Left lung (tissue), 10 donors: ENCODE data around the gene PCYOX1L. TPM values are rescaled to one million over a fixed set of nuclear protein-coding genes. Genes with fewer than 3 reads are reported as not detected.

Source experiments
- ATAC-seq: fragments of 200-7000 bp; cut with Tn5 transposase; one replicate; pipeline ENCODE4 v1.9.1; 2020; ENCODE audit warnings: moderate library complexity
- DNase-seq, 4 donors: peaks; one replicate each; pipeline ENCODE4 v3.0.0-alpha.2; 2013 to 2020
- H3K27ac ChIP-seq, 2 donors: fragments of 200-600 bp; sonication (generic) in 1 of 2; one replicate each; pipeline versions ENCODE4 v1.5.0 to v1.8.0; 2020 to 2021
- H3K27me3 ChIP-seq, 2 donors: fragments of 200-600 bp; sonication (generic) in 1 of 2; one replicate each; pipeline versions ENCODE4 v1.5.0 to v1.8.0; 2020 to 2021
- H3K36me3 ChIP-seq, 2 donors: fragments of 200-600 bp; sonication (generic) in 1 of 2; one replicate each; pipeline versions ENCODE4 v1.5.0 to v1.8.0; 2020 to 2021
- H3K4me1 ChIP-seq, 2 donors: fragments of 200-600 bp; one replicate each; pipeline ENCODE4 v1.8.0; 2021
- H3K4me3 ChIP-seq, 2 donors: fragments of 200-600 bp; sonication (generic) in 1 of 2; one replicate each; pipeline versions ENCODE4 v1.5.0 to v1.8.0; 2020 to 2021; ENCODE audit warnings: mild to moderate bottlenecking in 1 of 2
- H3K9me3 ChIP-seq, 2 donors: fragments of 200-600 bp; sonication (generic) in 1 of 2; one replicate each; pipeline versions ENCODE4 v1.5.0 to v1.8.0; 2020 to 2021
- CTCF ChIP-seq, 2 donors: fragments of 200-600 bp; sonication (generic) in 1 of 2; IDR thresholded peaks; one replicate each; pipeline versions ENCODE4 v1.5.0 to v1.8.0; 2021; ENCODE audit warnings: antibody characterized with exemption in 2 of 2
- intact Hi-C, 2 donors: fragments of 100-400 bp; cut with DNase I; formaldehyde crosslinking; loops; one replicate each; pipeline versions ENCODE4 v1.11.2 to v1.14.2; 2022
- polyA plus RNA-seq, 6 donors: library from polyadenylated mRNA; unstranded; fragments of 120-200 nt; gene quantifications; one replicate each; pipeline ENCODE4 v1.2.1, GENCODE V29; 2013; ENCODE audit not compliant: insufficient read length in 6 of 6
- total RNA-seq, 2 donors: library from RNA; stranded (reverse); fragmentation: NEBNext Ultra II Directional; extraction: Animal tissue kit (Norgen Biotek cat#: 25700); gene quantifications; one replicate each; pipeline ENCODE4 v1.2.1, GENCODE V29; 2021
- donor health status: DM: no; HTN: yes; CAD: no.
- donor health status: DM: no; HTN: no; CAD: no.

The PCYOX1L gene
- total and polyA plus RNA-seq, 8 donors: 9.0 to 17.9 (median 15.8) TPM

DNA sequence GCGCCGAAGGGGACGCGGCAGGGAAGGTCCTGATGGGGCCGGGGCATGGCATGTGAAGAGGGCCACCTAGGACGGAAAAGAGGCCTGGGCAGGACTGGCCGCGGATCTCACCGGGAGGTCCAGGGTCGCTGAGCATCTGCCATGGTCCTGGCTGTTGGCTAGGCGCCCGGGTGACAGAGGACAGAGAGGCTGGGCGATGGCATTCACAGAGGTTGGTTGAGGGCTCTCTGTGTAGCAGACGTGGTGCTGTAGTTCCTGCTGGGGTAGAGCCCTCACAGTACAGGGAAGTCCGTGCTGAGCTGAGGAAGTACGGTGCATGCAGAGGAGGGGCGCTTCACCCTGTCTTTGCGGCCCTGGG, 427 bp downstream of the PCYOX1L start:
- intact Hi-C loops: no loop called here

GRCh38 chr5:149358868-149359495, 1.1 kb downstream of the PCYOX1L start:
- intact Hi-C loops: no loop called here
- peaks cover 0 to 20% of the 10 kb centered on the region in 2 donors for H3K36me3 ChIP-seq
- no peak for TF ChIP-seq CTCF (IDR thresholded peaks at IDR 0.05)
- no peak for DNase-seq
- H3K27ac ChIP-seq: no peak overlapping the region
- H3K27me3 ChIP-seq: no peaks in the 10 kb centered on the region
- peaks cover 3 to 32% of the 10 kb centered on the region in 2 donors for H3K4me1 ChIP-seq
- no peaks in the 10 kb centered on the region for H3K9me3 ChIP-seq
- no peak for ATAC-seq
- no peak overlapping the region for H3K4me3 ChIP-seq

More for the DNA sequence above, 427 bp downstream of the PCYOX1L start:
- no peaks in the 10 kb centered on the region for H3K27me3 ChIP-seq
- peak overlapping the region; percentile 2 to 80 for H3K27ac ChIP-seq
- no peaks in the 10 kb centered on the region for H3K9me3 ChIP-seq
- H3K4me3 ChIP-seq: peak overlapping the region; percentile 73 to 77
- ATAC-seq (peak; percentile 52), DNase-seq (peak in 2 of 4 donors; percentile 56 to 82)
- no peak for TF ChIP-seq CTCF (IDR thresholded peaks at IDR 0.05)
- peaks cover 3 to 32% of the 10 kb centered on the region in 2 donors for H3K4me1 ChIP-seq
- H3K36me3 ChIP-seq: peaks cover 0 to 27% of the 10 kb centered on the region in 2 donors

DNA sequence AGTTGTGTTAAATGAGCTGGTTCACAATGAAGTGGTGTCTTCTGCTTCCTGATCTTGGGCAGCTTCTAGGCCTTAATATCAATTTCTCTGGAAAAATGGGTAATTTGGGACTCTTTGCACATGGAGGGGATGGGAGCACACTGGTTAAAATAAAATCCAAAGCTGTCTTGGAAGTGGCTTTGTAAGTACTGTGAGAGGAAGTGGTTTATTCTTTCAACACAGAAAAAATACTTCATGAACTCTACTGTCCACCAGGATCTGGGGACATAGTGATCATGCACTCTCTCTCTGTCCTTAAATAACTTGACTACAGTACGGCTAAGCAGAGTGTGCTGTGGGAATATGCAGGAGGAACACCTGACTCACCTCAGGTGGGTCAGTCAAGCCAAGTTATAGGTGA, 2.4 kb downstream of the PCYOX1L start:
- ATAC-seq (no peak), DNase-seq (no peak)
- Histone ChIP-seq H3K9me3 (no peaks in the 10 kb centered on the region), H3K27me3 (no peaks in the 10 kb centered on the region), H3K4me3 (no peak overlapping the region), H3K36me3 (peaks cover 0 to 7% of the 10 kb centered on the region in 2 donors), H3K27ac (peak overlapping the region in 1 of 2 donors; percentile 24), H3K4me1 (peaks cover 3 to 32% of the 10 kb centered on the region in 2 donors)
- intact Hi-C loops: no loop called here
- TF ChIP-seq CTCF (IDR thresholded peaks at IDR 0.05): no peak

GRCh38 chr5:149362541-149362940, 4.7 kb downstream of the PCYOX1L start:
- Histone ChIP-seq H3K4me3 (no peak overlapping the region), H3K9me3 (no peaks in the 10 kb centered on the region), H3K4me1 (peaks cover 0 to 28% of the 10 kb centered on the region in 2 donors), H3K36me3 (no peaks in the 10 kb centered on the region), H3K27ac (no peak overlapping the region), H3K27me3 (no peaks in the 10 kb centered on the region)
- ATAC-seq (no peak), DNase-seq (no peak)
- intact Hi-C loops: no loop called here
- TF ChIP-seq CTCF (IDR thresholded peaks at IDR 0.05): no peak

- TF ChIP-seq CTCF (IDR thresholded peaks at IDR 0.05): no peak
- H3K9me3 ChIP-seq: no peaks in the 10 kb centered on the region
- no peaks in the 10 kb centered on the region for H3K36me3 ChIP-seq
- no peak overlapping the region for H3K27ac ChIP-seq
- ATAC-seq (no peak), DNase-seq (no peak)
- intact Hi-C loops: no loop called here
- peaks cover 0 to 23% of the 10 kb centered on the region in 2 donors for H3K4me1 ChIP-seq
- H3K27me3 ChIP-seq: no peaks in the 10 kb centered on the region
- H3K4me3 ChIP-seq: no peak overlapping the region
Measured at GRCh38 chr5:149363358-149363757, 5.5 kb downstream of the PCYOX1L start.
